Stimulated activated CD4-positive, alpha-beta T cell treated with anti-CD3 and anti-CD28 coated beads, Interleukin-4, amount 100 ng/mL, for 1 hour (primary cell): ENCODE data around the gene ANKRD23.
"Not testable (repeated sequence)": the region's sequence is repeated elsewhere in the genome, so short reads cannot be mapped to it uniquely, and the experiment has no call there.

Source experiments
- DNase-seq: peaks from one replicate; pipeline ENCODE4 v3.0.0-alpha.2; 2020

Gene ANKRD23

GRCh38 chr2:96863056-96863455, 19.2 kb upstream of the ANKRD23 start:
- not testable (repeated sequence) for DNase-seq

- DNase-seq, result no peak
Observed at GRCh38 chr2:96861074-96861473, 17.3 kb upstream of the ANKRD23 start.

GRCh38 chr2:96860065-96861029, 16.5 kb upstream of the ANKRD23 start:
- peak; percentile 63 for DNase-seq

GRCh38 chr2:96859681-96860064, 15.9 kb upstream of the ANKRD23 start:
- DNase-seq, result no peak

- DNase-seq, result no peak
Observed at GRCh38 chr2:96859099-96859649, 15.4 kb upstream of the ANKRD23 start.

- DNase-seq, result peak; percentile 97
Observed at GRCh38 chr2:96857667-96858372, 14.0 kb upstream of the ANKRD23 start, which contains the start of gene ANKRD39. Gene ANKRD39 (minus strand): TSS chr2:96858016. CDS start chr2:96857987, 29 bp downstream.

- DNase-seq, result peak; percentile 33
Observed at GRCh38 chr2:96856776-96857666, 13.2 kb upstream of the ANKRD23 start.

- no peak for DNase-seq
Observed at GRCh38 chr2:96853321-96853720, 9.5 kb upstream of the ANKRD23 start.

GRCh38 chr2:96852667-96853066, 8.8 kb upstream of the ANKRD23 start:
- DNase-seq, result no peak

GRCh38 chr2:96848264-96848663, 4.4 kb upstream of the ANKRD23 start:
- DNase-seq, result no peak

- DNase-seq, result no peak
Observed at GRCh38 chr2:96847586-96847985, 3.8 kb upstream of the ANKRD23 start.

GRCh38 chr2:96846825-96847224, 3.0 kb upstream of the ANKRD23 start:
- DNase-seq, result no peak

- no peak for DNase-seq
Observed at GRCh38 chr2:96844405-96844808, 586 bp upstream of the ANKRD23 start.

GRCh38 chr2:96842600-96842999, 1.2 kb downstream of the ANKRD23 start:
- no peak for DNase-seq

GRCh38 chr2:96841701-96842495, 1.9 kb downstream of the ANKRD23 start:
- DNase-seq, result no peak

GRCh38 chr2:96839875-96840850, 3.7 kb downstream of the ANKRD23 start:
- DNase-seq, result no peak

GRCh38 chr2:96839293-96839874, 4.4 kb downstream of the ANKRD23 start:
- peak; percentile 80 for DNase-seq

- no peak for DNase-seq
Observed at GRCh38 chr2:96838345-96839292, 5.2 kb downstream of the ANKRD23 start.

- no peak for DNase-seq
Observed at GRCh38 chr2:96837575-96837974, 6.2 kb downstream of the ANKRD23 start.
